WTC11 (cell line): Measurements from ENCODE around the gene KIF13A. TPM values are rescaled to one million over a fixed set of nuclear protein-coding genes. Genes with fewer than 3 reads are reported as not detected.

Source experiments
- ATAC-seq: fragments of 200-7000 bp; cut with Tn5 transposase; 2 replicates; pipeline ENCODE4 v1.10.0; 2021; ENCODE audit warnings: mild to moderate bottlenecking, moderate library complexity
- CTCF ChIA-PET: fragments of 300-600 bp; sonication (Branson Sonifier 250); formaldehyde crosslinking; loops from one replicate; lab custom pipeline; 2021; ENCODE audit warnings: antibody characterized with exemption; lab: Charles Lee
- POLR2A ChIA-PET: fragments of 350-600 bp; sonication (Branson Sonifier 250); formaldehyde crosslinking; loops from one replicate; lab custom pipeline; 2021; ENCODE audit warnings: antibody characterized with exemption; lab: Charles Lee
- DNase-seq: peaks from one replicate; pipeline ENCODE4 v3.0.0; 2021; ENCODE audit warnings: low spot score
- H3K27ac Mint-ChIP-seq: 2 replicates; pipeline ENCODE4 v1.8.0; 2021; ENCODE audit warnings: mixed read lengths
- H3K27me3 Mint-ChIP-seq: 2 replicates; pipeline ENCODE4 v1.8.0; 2021; ENCODE audit warnings: low read depth, mild to moderate bottlenecking, moderate library complexity, mixed read lengths
- H3K36me3 Mint-ChIP-seq: 2 replicates; pipeline ENCODE4 v1.8.0; 2021; ENCODE audit warnings: mixed read lengths
- H3K4me1 Mint-ChIP-seq: 2 replicates; pipeline ENCODE4 v1.8.0; 2022; ENCODE audit warnings: mixed read lengths
- H3K4me3 Mint-ChIP-seq: 2 replicates; pipeline ENCODE4 v1.8.0; 2021; ENCODE audit warnings: mild to moderate bottlenecking, moderate library complexity, mixed read lengths
- H3K9me3 Mint-ChIP-seq: 2 replicates; pipeline ENCODE4 v1.8.0; 2021; ENCODE audit warnings: mixed read lengths
- ELF4 ChIP-seq: sonication (generic); formaldehyde crosslinking; IDR thresholded peaks from 2 replicates; pipeline ENCODE4 v1.8.1; 2022; ENCODE audit warnings: low read depth, mild to moderate bottlenecking, moderate library complexity, missing genetic modification reagents
- FOXP1 ChIP-seq: sonication (generic); formaldehyde crosslinking; IDR thresholded peaks from 2 replicates; pipeline ENCODE4 v1.8.0; 2022; ENCODE audit warnings: missing genetic modification reagents, mild to moderate bottlenecking, moderate library complexity, borderline replicate concordance
- JAZF1 ChIP-seq: fragments of 250-450 bp; sonication (Bioruptor Pico); IDR thresholded peaks from 2 replicates; pipeline ENCODE4 v1.9.0; 2021; ENCODE audit warnings: moderate library complexity, mild to moderate bottlenecking, inconsistent platforms
- NR1H2 ChIP-seq: sonication (generic); formaldehyde crosslinking; IDR thresholded peaks from 2 replicates; pipeline ENCODE4 v1.9.0; 2021; ENCODE audit warnings: mild to moderate bottlenecking, moderate library complexity, missing genetic modification reagents
- ZNF219 ChIP-seq: sonication (generic); formaldehyde crosslinking; IDR thresholded peaks from 2 replicates; pipeline ENCODE4 v1.8.0; 2023; ENCODE audit warnings: missing genetic modification reagents, mild to moderate bottlenecking, borderline replicate concordance
- ZNF263 ChIP-seq: sonication (generic); formaldehyde crosslinking; IDR thresholded peaks from 2 replicates; pipeline ENCODE4 v1.8.1; 2022; ENCODE audit warnings: low read depth, mild to moderate bottlenecking, moderate library complexity, missing genetic modification reagents
- ZNF416 ChIP-seq: fragments of 250-450 bp; sonication (Bioruptor Pico); IDR thresholded peaks from 2 replicates; pipeline ENCODE4 v1.9.0; 2021; ENCODE audit warnings: mild to moderate bottlenecking, inconsistent platforms
- total RNA-seq: library from RNA; stranded (reverse); gene quantifications from 3 replicates; pipeline ENCODE4 v1.2.3, GENCODE V29; 2021
- TF ChIP-seq, protein P1 (sequence below): sonication (generic); formaldehyde crosslinking; IDR thresholded peaks from 2 replicates; pipeline ENCODE4 v1.8.1; 2023; ENCODE audit warnings: mild to moderate bottlenecking, moderate library complexity, missing genetic modification reagents

The KIF13A gene
- total RNA-seq, 1 experiment from 2014 or later = 32.7 TPM

DNA sequence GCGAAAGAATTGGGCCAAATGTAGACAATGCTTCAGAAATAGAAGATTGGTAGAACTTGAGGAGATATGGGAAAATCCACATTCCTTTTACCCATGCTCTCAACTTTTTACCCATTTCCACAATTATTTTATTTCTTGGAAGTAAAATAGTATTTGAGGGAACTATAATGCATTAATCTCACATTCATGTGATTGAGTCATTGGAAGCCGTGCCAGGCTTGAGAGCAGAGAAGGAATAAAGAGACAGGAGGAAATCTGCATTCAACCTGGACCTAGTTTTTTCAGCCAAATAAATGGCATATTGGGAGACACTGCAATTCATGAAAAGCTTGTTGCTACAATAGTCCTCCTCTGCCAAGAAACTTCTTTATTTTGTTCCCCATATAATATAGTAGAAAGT is 278.0 kb downstream of the KIF13A start:
- no peak for DNase-seq
- Mint-ChIP-seq H3K27me3 (no peaks in the 10 kb centered on the region), H3K4me1 (peaks cover 17% of the 10 kb centered on the region), H3K36me3 (no peaks in the 10 kb centered on the region), H3K27ac (no peak overlapping the region), H3K4me3 (no peak overlapping the region), H3K9me3 (no peaks in the 10 kb centered on the region)
- CTCF ChIA-PET = no interaction called here
- no peak for TF ChIP-seq ZNF219
- TF ChIP-seq FOXP1 = no peak
- no peak for TF ChIP-seq NR1H2
- TF ChIP-seq ELF4 (CRISPR knock-in tag) = no peak
- no peak for TF ChIP-seq ZNF263 (CRISPR knock-in tag)
- TF ChIP-seq, protein P1, sequence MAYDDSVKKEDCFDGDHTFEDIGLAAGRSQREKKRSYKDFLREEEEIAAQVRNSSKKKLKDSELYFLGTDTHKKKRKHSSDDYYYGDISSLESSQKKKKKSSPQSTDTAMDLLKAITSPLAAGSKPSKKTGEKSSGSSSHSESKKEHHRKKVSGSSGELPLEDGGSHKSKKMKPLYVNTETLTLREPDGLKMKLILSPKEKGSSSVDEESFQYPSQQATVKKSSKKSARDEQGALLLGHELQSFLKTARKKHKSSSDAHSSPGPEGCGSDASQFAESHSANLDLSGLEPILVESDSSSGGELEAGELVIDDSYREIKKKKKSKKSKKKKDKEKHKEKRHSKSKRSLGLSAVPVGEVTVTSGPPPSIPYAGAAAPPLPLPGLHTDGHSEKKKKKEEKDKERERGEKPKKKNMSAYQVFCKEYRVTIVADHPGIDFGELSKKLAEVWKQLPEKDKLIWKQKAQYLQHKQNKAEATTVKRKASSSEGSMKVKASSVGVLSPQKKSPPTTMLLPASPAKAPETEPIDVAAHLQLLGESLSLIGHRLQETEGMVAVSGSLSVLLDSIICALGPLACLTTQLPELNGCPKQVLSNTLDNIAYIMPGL (CRISPR knock-in tag) = no peak
- TF ChIP-seq JAZF1 (CRISPR knock-in tag) = no peak
- no peak for TF ChIP-seq ZNF416 (CRISPR knock-in tag)
- POLR2A ChIA-PET = no interaction called here
- ATAC-seq = no peak

Other genes starting within 250 kb of the KIF13A start
- 1.0 to 1.4 TPM (median 1.2 TPM) in 3 replicates for gene NHLRC1, start 135.0 kb upstream of the KIF13A start, total RNA-seq
- gene TPMT, start 167.4 kb upstream of the KIF13A start, total RNA-seq = 12.7 to 14.4 TPM (median 13.5 TPM) in 3 replicates
- gene KDM1B, start 167.8 kb upstream of the KIF13A start, total RNA-seq = 6.7 to 8.7 TPM (median 8.0 TPM) in 3 replicates